ENCODE data around the gene MORC3. TPM values are rescaled to one million over a fixed set of nuclear protein-coding genes. Genes with fewer than 3 reads are reported as not detected.

Gene MORC3
- total RNA-seq, 1 experiment from 2014 or later = 18.7 TPM

DNA sequence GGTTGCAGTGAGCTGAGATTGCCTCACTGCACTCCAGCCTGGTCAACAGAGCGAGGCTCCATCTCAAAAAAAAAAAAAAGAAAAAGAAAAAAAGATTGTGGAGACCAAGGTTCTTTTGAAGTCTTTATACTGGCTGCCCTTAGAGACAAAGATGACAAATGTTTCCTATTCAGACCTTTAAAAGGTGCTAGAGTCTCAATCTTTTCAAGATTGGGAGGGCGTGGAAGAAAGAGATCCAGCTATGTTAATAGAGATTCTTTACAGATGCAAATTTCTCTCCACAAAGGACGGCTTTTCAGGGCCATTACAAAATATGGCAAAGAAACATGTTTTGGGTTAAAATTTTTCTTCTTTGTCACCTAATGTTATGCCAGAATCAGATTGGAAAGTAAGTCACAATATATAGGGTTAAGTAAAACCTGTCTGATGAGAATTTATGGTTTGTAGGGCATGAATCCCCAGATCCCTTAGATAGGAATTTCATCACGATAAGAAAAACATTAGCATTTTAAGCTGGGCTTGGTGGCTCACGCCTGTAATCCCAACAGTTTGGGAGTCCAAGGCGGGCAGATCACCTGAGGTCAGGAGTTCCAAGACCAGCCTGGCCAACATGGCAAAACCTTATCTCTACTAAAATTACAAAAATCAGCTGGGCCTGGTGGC is 13.0 kb upstream of the MORC3 start:
- H3K27me3 ChIP-seq (ENCODE audit: insufficient read depth, low read length) = no peaks in the 10 kb centered on the region
- Mint-ChIP-seq H3K27me3 (ENCODE audit: low read depth) (no peaks in the 10 kb centered on the region), H3K36me3 (ENCODE audit: insufficient read depth in 1 of 3, low read depth in 3 of 3) (peaks cover 0 to 10% (median 9%) of the 10 kb centered on the region in 3 experiments; a peak in 5 of 7 replicates), H3K4me1 (peaks cover 0 to 7% of the 10 kb centered on the region in 2 experiments; a peak in 2 of 4 replicates), H3K9me3 (peaks cover 5 to 13% of the 10 kb centered on the region in 2 experiments), H3K27ac (peak overlapping the region in 1 of 3 experiments; percentile 14; a peak in 1 of 7 replicates), H3K4me3 (no peak overlapping the region)
- H3K23me2 ChIP-seq (ENCODE audit: insufficient read length, low read depth, low read length, poor library complexity, severe bottlenecking) = no peaks in the 10 kb centered on the region
- no peak overlapping the region for H3K4me2 ChIP-seq (ENCODE audit: insufficient read depth, insufficient read length, low read length)
- H2AFZ ChIP-seq (ENCODE audit: low read length) = no peak overlapping the region
- H2BK20ac ChIP-seq (ENCODE audit: low read depth, low read length, poor library complexity, severe bottlenecking) = no peak overlapping the region
- no peaks in the 10 kb centered on the region for H4K20me1 ChIP-seq (ENCODE audit: control insufficient read depth, insufficient read depth, insufficient read length)
- no peak overlapping the region for H2BK120ac ChIP-seq (ENCODE audit: low read depth, low read length, poor library complexity, severe bottlenecking)
- no peak overlapping the region for H2BK5ac ChIP-seq (ENCODE audit: insufficient read length, low read length)
- no peaks in the 10 kb centered on the region for H3K79me1 ChIP-seq (ENCODE audit: insufficient read depth, low read depth, low read length, poor library complexity, severe bottlenecking)
- H2AK5ac ChIP-seq (ENCODE audit: insufficient read length, low read length) = no peak overlapping the region
- H4K5ac ChIP-seq (ENCODE audit: insufficient read length, low read depth, low read length) = no peak overlapping the region
- no peaks in the 10 kb centered on the region for H3K79me2 ChIP-seq (ENCODE audit: insufficient read depth, low read length)
- DNase-seq = no peak
- H3K14ac ChIP-seq (ENCODE audit: insufficient read depth, low read length) = no peak overlapping the region
- no peak overlapping the region for H4K91ac ChIP-seq (ENCODE audit: insufficient read length, low read depth, low read length)
- H2BK12ac ChIP-seq (ENCODE audit: insufficient read length, low read depth, low read length) = no peak overlapping the region
- no peak overlapping the region for H3T11ph ChIP-seq (ENCODE audit: low read length)
- WGBS (ENCODE audit: extremely low coverage, insufficient read length, low lambda C conversion rate) = no CpG with 5 or more reads among the region's 6 CpGs
- H3K56ac ChIP-seq (ENCODE audit: insufficient read length, low read depth, low read length) = no peak overlapping the region
- no peak overlapping the region for H3K23ac ChIP-seq (ENCODE audit: insufficient read length, low read depth, low read length)
- no peaks in the 10 kb centered on the region for H3K9me3 ChIP-seq (ENCODE audit: control insufficient read depth, low read depth, low read length)
- no peak overlapping the region for H4K8ac ChIP-seq (replicated peaks; ENCODE audit: insufficient read length, low read depth, low read length)
- TF ChIP-seq, protein P1, sequence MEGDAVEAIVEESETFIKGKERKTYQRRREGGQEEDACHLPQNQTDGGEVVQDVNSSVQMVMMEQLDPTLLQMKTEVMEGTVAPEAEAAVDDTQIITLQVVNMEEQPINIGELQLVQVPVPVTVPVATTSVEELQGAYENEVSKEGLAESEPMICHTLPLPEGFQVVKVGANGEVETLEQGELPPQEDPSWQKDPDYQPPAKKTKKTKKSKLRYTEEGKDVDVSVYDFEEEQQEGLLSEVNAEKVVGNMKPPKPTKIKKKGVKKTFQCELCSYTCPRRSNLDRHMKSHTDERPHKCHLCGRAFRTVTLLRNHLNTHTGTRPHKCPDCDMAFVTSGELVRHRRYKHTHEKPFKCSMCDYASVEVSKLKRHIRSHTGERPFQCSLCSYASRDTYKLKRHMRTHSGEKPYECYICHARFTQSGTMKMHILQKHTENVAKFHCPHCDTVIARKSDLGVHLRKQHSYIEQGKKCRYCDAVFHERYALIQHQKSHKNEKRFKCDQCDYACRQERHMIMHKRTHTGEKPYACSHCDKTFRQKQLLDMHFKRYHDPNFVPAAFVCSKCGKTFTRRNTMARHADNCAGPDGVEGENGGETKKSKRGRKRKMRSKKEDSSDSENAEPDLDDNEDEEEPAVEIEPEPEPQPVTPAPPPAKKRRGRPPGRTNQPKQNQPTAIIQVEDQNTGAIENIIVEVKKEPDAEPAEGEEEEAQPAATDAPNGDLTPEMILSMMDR (conservative IDR thresholded peaks at IDR 0.05) = no peak
- no peak overlapping the region for H3K4ac ChIP-seq (ENCODE audit: low read depth, low read length)
- no peak overlapping the region for H3K9ac ChIP-seq (ENCODE audit: extremely low read depth, insufficient read length, low read length)
- no peak overlapping the region for H3K27ac ChIP-seq (ENCODE audit: insufficient read length, low read depth, low read length)
- H3K4me1 ChIP-seq (ENCODE audit: insufficient read depth, low read length) = no peaks in the 10 kb centered on the region
- no peak overlapping the region for H3K18ac ChIP-seq (ENCODE audit: insufficient read length, low read depth, low read length)
- H2BK15ac ChIP-seq (ENCODE audit: low read depth, low read length) = no peak overlapping the region
